WTC11 (cell line): ENCODE results near the gene SLC6A8.

Source experiments
- ELF4 ChIP-seq: sonication (generic); formaldehyde crosslinking; IDR thresholded peaks from 2 replicates; pipeline ENCODE4 v1.8.1; 2022; ENCODE audit warnings: low read depth, mild to moderate bottlenecking, moderate library complexity, missing genetic modification reagents
- ETV6 ChIP-seq: sonication (generic); formaldehyde crosslinking; IDR thresholded peaks from 2 replicates; pipeline ENCODE4 v1.8.1; 2022; ENCODE audit warnings: mild to moderate bottlenecking, missing genetic modification reagents
- FOXJ3 ChIP-seq: sonication (generic); formaldehyde crosslinking; IDR thresholded peaks from 2 replicates; pipeline ENCODE4 v1.9.0; 2021; ENCODE audit warnings: missing genetic modification reagents, mild to moderate bottlenecking, borderline replicate concordance
- GRHL2 ChIP-seq: fragments of 250-450 bp; sonication (Bioruptor Pico); IDR thresholded peaks from 2 replicates; pipeline ENCODE4 v1.8.0; 2022; ENCODE audit warnings: mild to moderate bottlenecking, moderate library complexity; ENCODE audit not compliant: insufficient replicate concordance, severe bottlenecking
- IRF1 ChIP-seq: sonication (generic); formaldehyde crosslinking; IDR thresholded peaks from 2 replicates; pipeline ENCODE4 v1.8.0; 2023; ENCODE audit warnings: missing genetic modification reagents
- JUN ChIP-seq: sonication (generic); formaldehyde crosslinking; IDR thresholded peaks from 2 replicates; pipeline ENCODE4 v1.8.0; 2023; ENCODE audit warnings: mild to moderate bottlenecking, missing genetic modification reagents
- MXD4 ChIP-seq: fragments of 250-450 bp; sonication (Bioruptor Pico); IDR thresholded peaks from 2 replicates; pipeline ENCODE4 v1.8.0; 2021; ENCODE audit warnings: mild to moderate bottlenecking, moderate library complexity, borderline replicate concordance
- STAT6 ChIP-seq: sonication (generic); formaldehyde crosslinking; conservative IDR thresholded peaks from 2 replicates; pipeline ENCODE4 v1.8.1; 2023; ENCODE audit warnings: mild to moderate bottlenecking, low read depth, missing genetic modification reagents, moderate library complexity
- TEAD4 ChIP-seq: sonication (generic); formaldehyde crosslinking; IDR thresholded peaks from 2 replicates; pipeline ENCODE4 v1.8.0; 2022; ENCODE audit warnings: mild to moderate bottlenecking, missing genetic modification reagents
- ZNF121 ChIP-seq: sonication (generic); formaldehyde crosslinking; IDR thresholded peaks from 2 replicates; pipeline ENCODE4 v1.8.0; 2023; ENCODE audit warnings: missing genetic modification reagents
- TF ChIP-seq, protein P1 (sequence below): sonication (generic); formaldehyde crosslinking; IDR thresholded peaks from 2 replicates; pipeline ENCODE4 v1.8.1; 2022; ENCODE audit warnings: low read depth, mild to moderate bottlenecking, moderate library complexity, missing genetic modification reagents, borderline replicate concordance
- TF ChIP-seq, protein P2 (sequence below): fragments of 200-600 bp; IDR thresholded peaks from 2 replicates; pipeline ENCODE4 v1.8.0; 2022; ENCODE audit warnings: antibody characterized with exemption
- TF ChIP-seq, protein P3 (sequence below): sonication (generic); formaldehyde crosslinking; conservative IDR thresholded peaks from 2 replicates; pipeline ENCODE4 v1.8.1; 2022; ENCODE audit warnings: mild to moderate bottlenecking, missing genetic modification reagents

GRCh38 chrX:153744210-153745066 is 56.7 kb downstream of the SLC6A8 start:
- TF ChIP-seq MXD4 (CRISPR knock-in tag) (no peak), TEAD4 (no peak), ETV6 (CRISPR knock-in tag) (no peak), STAT6 (CRISPR knock-in tag) (no peak), ZNF121 (CRISPR knock-in tag) (no peak), FOXJ3 (CRISPR knock-in tag) (no peak), JUN (CRISPR knock-in tag) (no peak), GRHL2 (CRISPR knock-in tag) (no peak), IRF1 (CRISPR knock-in tag) (no peak), ELF4 (CRISPR knock-in tag) (no peak)
- TF ChIP-seq, protein P1, sequence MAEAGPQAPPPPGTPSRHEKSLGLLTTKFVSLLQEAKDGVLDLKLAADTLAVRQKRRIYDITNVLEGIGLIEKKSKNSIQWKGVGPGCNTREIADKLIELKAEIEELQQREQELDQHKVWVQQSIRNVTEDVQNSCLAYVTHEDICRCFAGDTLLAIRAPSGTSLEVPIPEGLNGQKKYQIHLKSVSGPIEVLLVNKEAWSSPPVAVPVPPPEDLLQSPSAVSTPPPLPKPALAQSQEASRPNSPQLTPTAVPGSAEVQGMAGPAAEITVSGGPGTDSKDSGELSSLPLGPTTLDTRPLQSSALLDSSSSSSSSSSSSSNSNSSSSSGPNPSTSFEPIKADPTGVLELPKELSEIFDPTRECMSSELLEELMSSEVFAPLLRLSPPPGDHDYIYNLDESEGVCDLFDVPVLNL (CRISPR knock-in tag) = no peak
- TF ChIP-seq, protein P2, sequence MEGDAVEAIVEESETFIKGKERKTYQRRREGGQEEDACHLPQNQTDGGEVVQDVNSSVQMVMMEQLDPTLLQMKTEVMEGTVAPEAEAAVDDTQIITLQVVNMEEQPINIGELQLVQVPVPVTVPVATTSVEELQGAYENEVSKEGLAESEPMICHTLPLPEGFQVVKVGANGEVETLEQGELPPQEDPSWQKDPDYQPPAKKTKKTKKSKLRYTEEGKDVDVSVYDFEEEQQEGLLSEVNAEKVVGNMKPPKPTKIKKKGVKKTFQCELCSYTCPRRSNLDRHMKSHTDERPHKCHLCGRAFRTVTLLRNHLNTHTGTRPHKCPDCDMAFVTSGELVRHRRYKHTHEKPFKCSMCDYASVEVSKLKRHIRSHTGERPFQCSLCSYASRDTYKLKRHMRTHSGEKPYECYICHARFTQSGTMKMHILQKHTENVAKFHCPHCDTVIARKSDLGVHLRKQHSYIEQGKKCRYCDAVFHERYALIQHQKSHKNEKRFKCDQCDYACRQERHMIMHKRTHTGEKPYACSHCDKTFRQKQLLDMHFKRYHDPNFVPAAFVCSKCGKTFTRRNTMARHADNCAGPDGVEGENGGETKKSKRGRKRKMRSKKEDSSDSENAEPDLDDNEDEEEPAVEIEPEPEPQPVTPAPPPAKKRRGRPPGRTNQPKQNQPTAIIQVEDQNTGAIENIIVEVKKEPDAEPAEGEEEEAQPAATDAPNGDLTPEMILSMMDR = no peak
- TF ChIP-seq, protein P3, sequence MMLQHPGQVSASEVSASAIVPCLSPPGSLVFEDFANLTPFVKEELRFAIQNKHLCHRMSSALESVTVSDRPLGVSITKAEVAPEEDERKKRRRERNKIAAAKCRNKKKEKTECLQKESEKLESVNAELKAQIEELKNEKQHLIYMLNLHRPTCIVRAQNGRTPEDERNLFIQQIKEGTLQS (CRISPR knock-in tag) = no peak
